HG03196 (cell line): Measurements from ENCODE around the gene LHFPL3.

ENCODE experiments used
- ATAC-seq: cut with Tn5 transposase; IDR thresholded peaks from one replicate; pipeline ENCODE4 v1.9.1; 2021; ENCODE audit not compliant: unreplicated experiment

LHFPL3 gene

GRCh38 chr7:104367926-104368325 lies 39.5 kb downstream of the LHFPL3 start:
- no peak for ATAC-seq

DNA sequence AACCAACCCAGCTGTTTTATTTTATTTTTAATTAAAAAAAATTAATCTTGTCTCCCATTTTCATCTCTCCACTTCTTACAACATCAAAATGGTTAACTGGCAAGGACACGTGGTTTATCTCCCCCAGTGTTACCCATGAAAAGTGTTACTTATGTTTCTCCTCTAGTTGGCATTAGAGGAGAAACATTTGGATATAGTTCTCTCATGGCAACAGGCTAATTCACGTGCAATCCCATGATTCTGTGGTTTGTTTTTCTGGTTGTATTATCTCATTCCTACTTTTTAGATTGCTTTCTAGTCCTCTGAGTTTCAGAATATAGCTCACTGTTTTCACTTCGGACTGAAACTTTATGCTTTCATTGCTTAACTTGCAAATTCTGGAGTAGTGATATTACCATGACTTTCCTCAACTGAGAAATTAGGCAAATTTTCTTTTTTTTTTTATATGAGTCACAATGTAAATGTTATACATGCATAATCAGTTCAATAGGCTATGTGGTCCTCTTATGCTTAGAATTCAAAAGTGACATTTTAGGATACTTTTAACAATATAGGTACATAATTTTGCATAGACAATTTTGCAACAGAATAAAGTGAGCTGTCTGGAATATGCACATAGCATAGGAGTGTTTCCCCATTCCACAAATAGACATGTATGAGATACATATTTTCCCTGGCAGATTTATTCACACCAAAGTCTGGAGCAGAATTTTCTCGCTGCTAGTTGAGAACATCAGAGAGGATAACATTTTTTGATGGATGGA lies 43.0 kb downstream of the LHFPL3 start:
- ATAC-seq, result no peak

GRCh38 chr7:104371980-104372357 lies 43.6 kb downstream of the LHFPL3 start:
- ATAC-seq, result no peak

DNA sequence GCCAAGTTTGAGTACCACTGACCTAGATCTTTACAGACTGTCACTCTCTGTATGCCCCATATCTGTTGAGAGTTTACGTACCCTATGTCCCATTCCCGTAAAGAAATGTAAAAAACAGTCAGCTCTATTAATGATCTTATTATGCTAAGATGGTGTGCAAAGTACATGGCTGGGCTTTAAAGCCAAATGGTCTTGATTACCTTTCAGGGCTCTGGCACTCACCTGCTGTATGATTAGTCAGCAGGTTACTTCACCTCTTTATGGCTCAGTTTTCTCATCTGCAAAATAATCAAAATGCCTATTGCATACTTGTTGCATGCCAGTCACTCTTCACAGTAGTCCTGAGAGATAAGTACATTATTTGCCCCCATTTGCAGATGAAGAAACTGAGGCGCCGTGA lies 54.2 kb downstream of the LHFPL3 start:
- ATAC-seq, result no peak

- no peak for ATAC-seq
Observed at GRCh38 chr7:104386943-104387342, 58.5 kb downstream of the LHFPL3 start.

- no peak for ATAC-seq
Observed at GRCh38 chr7:104388222-104388621, 59.8 kb downstream of the LHFPL3 start.

GRCh38 chr7:104395162-104395561 lies 66.8 kb downstream of the LHFPL3 start:
- no peak for ATAC-seq

- ATAC-seq, result no peak
Observed at GRCh38 chr7:104397442-104397841, 69.0 kb downstream of the LHFPL3 start.

GRCh38 chr7:104408371-104408770 lies 80.0 kb downstream of the LHFPL3 start:
- ATAC-seq, result no peak

GRCh38 chr7:104410742-104411141 lies 82.3 kb downstream of the LHFPL3 start:
- no peak for ATAC-seq

DNA sequence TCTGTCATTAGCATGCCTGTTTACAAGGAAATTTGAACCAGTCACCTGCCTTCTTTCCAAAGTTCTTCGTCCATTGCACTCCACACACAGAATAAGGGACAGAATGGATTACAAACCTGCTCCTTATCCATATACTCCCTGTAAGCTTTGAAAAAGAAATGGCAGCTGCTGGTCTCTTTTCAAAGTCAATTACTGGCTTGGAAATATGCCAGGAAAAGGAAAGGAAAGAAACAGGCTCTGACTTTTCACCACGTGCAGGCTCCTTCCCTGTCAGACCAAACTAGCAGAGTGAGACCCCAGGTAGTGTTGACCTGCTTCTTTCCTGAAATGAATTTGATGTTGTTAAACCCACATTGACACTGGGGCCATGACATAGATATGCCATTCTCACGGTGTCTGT lies 84.5 kb downstream of the LHFPL3 start:
- ATAC-seq, result no peak

GRCh38 chr7:104414216-104414615 lies 85.8 kb downstream of the LHFPL3 start:
- ATAC-seq, result no peak

- no peak for ATAC-seq
Observed at GRCh38 chr7:104415700-104416099, 87.3 kb downstream of the LHFPL3 start.

- no peak for ATAC-seq
Observed at GRCh38 chr7:104416866-104417393, 88.5 kb downstream of the LHFPL3 start.

- no peak for ATAC-seq
Observed at GRCh38 chr7:104431930-104432329, 103.5 kb downstream of the LHFPL3 start.

- ATAC-seq, result no peak
Observed at GRCh38 chr7:104434129-104434528, 105.7 kb downstream of the LHFPL3 start.

DNA sequence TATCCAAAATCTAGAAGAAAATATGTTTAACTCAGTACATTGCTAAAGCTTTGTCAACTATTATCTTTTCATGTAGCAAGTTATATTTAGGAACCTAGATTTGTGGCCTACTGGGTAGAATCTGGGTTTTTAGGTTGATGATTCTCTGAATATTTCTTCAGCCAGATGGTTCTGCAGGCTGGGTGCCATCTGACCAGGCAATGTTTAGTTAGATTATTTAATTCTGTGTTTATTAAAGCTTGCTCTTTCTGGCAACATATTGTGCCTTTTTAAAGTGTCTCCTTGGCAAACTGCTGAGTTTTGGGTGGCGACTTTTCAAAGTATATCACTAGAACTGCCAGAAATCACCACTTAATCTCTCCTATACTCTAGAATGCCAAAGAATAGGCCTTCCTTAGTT lies 114.1 kb downstream of the LHFPL3 start:
- no peak for ATAC-seq

- ATAC-seq, result no peak
Observed at GRCh38 chr7:104444017-104444416, 115.6 kb downstream of the LHFPL3 start.

DNA sequence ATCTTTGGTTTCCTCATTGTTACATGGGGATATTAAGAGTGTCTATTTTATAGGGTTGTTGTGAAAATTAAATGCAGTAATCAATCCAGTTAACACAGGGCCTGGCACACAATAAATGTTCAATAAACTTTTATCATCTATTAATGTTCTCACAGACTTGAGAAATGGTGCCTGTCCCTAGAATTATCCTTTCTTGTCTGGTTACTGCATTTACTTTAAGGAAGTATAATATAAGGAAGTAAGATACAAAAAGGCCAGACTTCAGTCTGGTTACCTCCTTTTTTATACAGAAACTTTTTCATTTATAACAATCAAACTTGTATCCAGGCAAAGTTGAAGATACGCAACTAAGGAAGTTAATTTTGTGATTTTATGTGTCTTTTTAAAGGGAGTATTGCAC lies 117.0 kb downstream of the LHFPL3 start:
- ATAC-seq, result no peak

DNA sequence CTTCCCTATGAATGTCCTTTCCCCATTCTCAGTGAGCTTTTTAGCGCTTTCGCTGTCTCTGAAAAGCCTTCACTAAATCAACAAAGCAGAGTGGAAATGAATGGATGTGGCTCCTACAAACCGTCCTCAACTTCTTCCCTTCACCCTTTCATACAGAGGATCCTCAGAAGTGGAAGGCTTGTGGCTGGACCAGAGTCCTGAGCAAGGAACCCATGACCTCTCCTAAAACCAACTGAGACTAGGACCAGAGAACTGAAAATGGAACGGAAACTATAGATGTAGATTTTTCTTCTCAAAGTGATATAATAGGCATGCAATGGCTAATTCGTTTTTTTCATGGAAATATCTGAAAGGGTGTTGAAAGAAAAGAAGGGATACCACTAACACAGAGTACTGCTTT lies 122.5 kb downstream of the LHFPL3 start:
- ATAC-seq, result no peak

GRCh38 chr7:104453190-104453589 lies 124.8 kb downstream of the LHFPL3 start:
- no peak for ATAC-seq

DNA sequence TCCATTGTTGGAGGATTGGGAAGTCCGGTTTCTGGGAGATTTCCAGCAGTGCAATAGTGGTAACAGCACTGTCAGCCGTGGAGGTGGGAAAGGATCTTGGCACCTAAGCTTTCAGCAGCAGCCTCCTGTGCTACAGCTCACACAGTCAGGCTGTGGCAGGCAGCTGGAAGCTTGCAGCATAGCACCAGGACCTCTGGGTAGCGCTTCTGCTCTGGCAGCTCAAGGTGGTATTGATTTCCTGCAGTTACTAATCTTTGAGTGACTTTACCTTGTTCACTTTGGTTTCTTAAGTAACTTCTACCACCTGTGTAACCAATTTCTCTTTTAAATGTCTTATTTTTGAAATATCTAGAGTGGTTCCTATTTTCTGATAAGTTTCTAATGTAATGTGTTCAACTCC lies 130.5 kb downstream of the LHFPL3 start:
- ATAC-seq, result no peak
